Left lung (tissue), 10 donors: ENCODE data around the gene SLC35E1. TPM values are rescaled to one million over a fixed set of nuclear protein-coding genes. Genes with fewer than 3 reads are reported as not detected.
A peak's percentile ranks its signal among the peaks of the same experiment; 100 is the strongest.
"Not testable (repeated sequence)": the region's sequence is repeated elsewhere in the genome, so short reads cannot be mapped to it uniquely, and the experiment has no call there.

Experiments
- ATAC-seq: fragments of 200-7000 bp; cut with Tn5 transposase; one replicate; pipeline ENCODE4 v1.9.1; 2020; ENCODE audit warnings: moderate library complexity
- DNase-seq, 4 donors: peaks; one replicate each; pipeline ENCODE4 v3.0.0-alpha.2; 2013 to 2020
- H3K27ac ChIP-seq, 2 donors: fragments of 200-600 bp; sonication (generic) in 1 of 2; one replicate each; pipeline versions ENCODE4 v1.5.0 to v1.8.0; 2020 to 2021
- H3K27me3 ChIP-seq, 2 donors: fragments of 200-600 bp; sonication (generic) in 1 of 2; one replicate each; pipeline versions ENCODE4 v1.5.0 to v1.8.0; 2020 to 2021
- H3K36me3 ChIP-seq, 2 donors: fragments of 200-600 bp; sonication (generic) in 1 of 2; one replicate each; pipeline versions ENCODE4 v1.5.0 to v1.8.0; 2020 to 2021
- H3K4me1 ChIP-seq, 2 donors: fragments of 200-600 bp; one replicate each; pipeline ENCODE4 v1.8.0; 2021
- H3K4me3 ChIP-seq, 2 donors: fragments of 200-600 bp; sonication (generic) in 1 of 2; one replicate each; pipeline versions ENCODE4 v1.5.0 to v1.8.0; 2020 to 2021; ENCODE audit warnings: mild to moderate bottlenecking in 1 of 2
- H3K9me3 ChIP-seq, 2 donors: fragments of 200-600 bp; sonication (generic) in 1 of 2; one replicate each; pipeline versions ENCODE4 v1.5.0 to v1.8.0; 2020 to 2021
- intact Hi-C, 2 donors: fragments of 100-400 bp; cut with DNase I; formaldehyde crosslinking; loops; one replicate each; pipeline versions ENCODE4 v1.11.2 to v1.14.2; 2022
- polyA plus RNA-seq, 6 donors: library from polyadenylated mRNA; unstranded; fragments of 120-200 nt; gene quantifications; one replicate each; pipeline ENCODE4 v1.2.1, GENCODE V29; 2013; ENCODE audit not compliant: insufficient read length in 6 of 6
- total RNA-seq, 2 donors: library from RNA; stranded (reverse); fragmentation: NEBNext Ultra II Directional; extraction: Animal tissue kit (Norgen Biotek cat#: 25700); gene quantifications; one replicate each; pipeline ENCODE4 v1.2.1, GENCODE V29; 2021
- TF ChIP-seq, protein P1 (sequence below), 2 donors: fragments of 200-600 bp; sonication (generic) in 1 of 2; IDR thresholded peaks; one replicate each; pipeline versions ENCODE4 v1.5.0 to v1.8.0; 2021; ENCODE audit warnings: antibody characterized with exemption in 2 of 2
- donor health status: DM: no; HTN: yes; CAD: no.
- donor health status: DM: no; HTN: no; CAD: no.

Gene SLC35E1
- total and polyA plus RNA-seq, 8 donors: 46.5 to 56.7 (median 50.6) TPM

DNA sequence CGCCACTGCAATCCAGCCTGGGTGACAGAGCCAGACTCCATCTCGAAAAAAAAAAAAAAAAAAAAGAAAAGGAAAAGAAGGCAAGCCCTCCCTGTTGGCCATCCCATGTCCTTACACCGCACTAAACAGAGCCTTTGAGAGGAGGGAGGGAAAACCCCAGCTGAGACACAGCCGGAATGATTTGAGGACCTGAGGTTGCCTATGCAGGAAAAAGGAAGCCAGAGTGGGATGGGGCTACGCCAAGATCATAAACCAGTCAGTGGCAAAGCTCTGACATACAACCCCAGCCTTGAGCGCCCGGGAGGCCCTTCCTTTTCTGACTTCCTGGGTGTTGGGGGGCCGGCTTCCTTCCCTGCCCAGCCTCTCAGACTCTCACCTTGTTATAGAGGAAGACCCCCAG, 17.4 kb downstream of the SLC35E1 start:
- intact Hi-C loops: no loop called here
- DNase-seq: no peak
- H3K27me3 ChIP-seq: no peaks in the 10 kb centered on the region
- no peaks in the 10 kb centered on the region for H3K9me3 ChIP-seq
- H3K36me3 ChIP-seq: peaks cover 0 to 90% of the 10 kb centered on the region in 2 donors
- H3K4me1 ChIP-seq: no peaks in the 10 kb centered on the region
- TF ChIP-seq, protein P1, sequence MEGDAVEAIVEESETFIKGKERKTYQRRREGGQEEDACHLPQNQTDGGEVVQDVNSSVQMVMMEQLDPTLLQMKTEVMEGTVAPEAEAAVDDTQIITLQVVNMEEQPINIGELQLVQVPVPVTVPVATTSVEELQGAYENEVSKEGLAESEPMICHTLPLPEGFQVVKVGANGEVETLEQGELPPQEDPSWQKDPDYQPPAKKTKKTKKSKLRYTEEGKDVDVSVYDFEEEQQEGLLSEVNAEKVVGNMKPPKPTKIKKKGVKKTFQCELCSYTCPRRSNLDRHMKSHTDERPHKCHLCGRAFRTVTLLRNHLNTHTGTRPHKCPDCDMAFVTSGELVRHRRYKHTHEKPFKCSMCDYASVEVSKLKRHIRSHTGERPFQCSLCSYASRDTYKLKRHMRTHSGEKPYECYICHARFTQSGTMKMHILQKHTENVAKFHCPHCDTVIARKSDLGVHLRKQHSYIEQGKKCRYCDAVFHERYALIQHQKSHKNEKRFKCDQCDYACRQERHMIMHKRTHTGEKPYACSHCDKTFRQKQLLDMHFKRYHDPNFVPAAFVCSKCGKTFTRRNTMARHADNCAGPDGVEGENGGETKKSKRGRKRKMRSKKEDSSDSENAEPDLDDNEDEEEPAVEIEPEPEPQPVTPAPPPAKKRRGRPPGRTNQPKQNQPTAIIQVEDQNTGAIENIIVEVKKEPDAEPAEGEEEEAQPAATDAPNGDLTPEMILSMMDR (IDR thresholded peaks at IDR 0.05): no peak
- no peak overlapping the region for H3K27ac ChIP-seq
- H3K4me3 ChIP-seq: no peak overlapping the region
- ATAC-seq: no peak

DNA sequence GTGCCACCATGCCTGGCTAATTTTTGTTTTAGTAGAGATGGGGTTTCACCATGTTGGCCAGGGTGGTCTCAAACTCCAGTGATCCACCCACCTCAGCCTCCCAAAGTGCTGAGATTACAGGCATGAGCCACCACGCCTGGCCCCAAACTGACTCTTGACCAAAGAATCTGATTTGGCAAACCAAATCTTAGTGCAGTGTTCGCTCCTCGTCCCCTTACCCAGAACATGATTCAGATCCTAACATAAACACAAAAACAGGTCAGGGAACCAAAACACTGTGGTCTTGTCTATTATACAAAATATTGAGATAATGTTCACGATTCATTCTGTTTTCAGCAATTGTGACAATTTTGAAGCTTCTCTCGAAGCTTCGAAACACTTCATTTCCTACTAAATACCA, 20.3 kb downstream of the SLC35E1 start:
- H3K27me3 ChIP-seq, H3K27ac ChIP-seq, intact Hi-C loops, ATAC-seq, DNase-seq, H3K4me3 ChIP-seq, H3K9me3 ChIP-seq: not testable (repeated sequence)
- H3K4me1 ChIP-seq: peaks cover 0 to 13% of the 10 kb centered on the region in 2 donors
- H3K36me3 ChIP-seq: peaks cover 0 to 65% of the 10 kb centered on the region in 2 donors

GRCh38 chr19:16548956-16549355, 23.3 kb downstream of the SLC35E1 start:
- ATAC-seq (peak; percentile 39), DNase-seq (no peak)
- TF ChIP-seq, protein P1 (IDR thresholded peaks at IDR 0.05): no peak
- H3K27ac ChIP-seq: no peak overlapping the region
- H3K4me3 ChIP-seq: no peak overlapping the region
- intact Hi-C loops: no loop called here
- peaks cover 0 to 21% of the 10 kb centered on the region in 2 donors for H3K4me1 ChIP-seq
- peaks cover 0 to 35% of the 10 kb centered on the region in 2 donors for H3K36me3 ChIP-seq
- no peaks in the 10 kb centered on the region for H3K27me3 ChIP-seq
- no peaks in the 10 kb centered on the region for H3K9me3 ChIP-seq

GRCh38 chr19:16544473-16545231, 27.6 kb downstream of the SLC35E1 start:
- H3K4me1 ChIP-seq: peaks cover 13 to 53% of the 10 kb centered on the region in 2 donors
- intact Hi-C loops: no loop called here
- H3K9me3 ChIP-seq: no peaks in the 10 kb centered on the region
- DNase-seq: no peak
- no peak overlapping the region for H3K4me3 ChIP-seq
- H3K27ac ChIP-seq: no peak overlapping the region
- H3K36me3 ChIP-seq: peaks cover 0 to 11% of the 10 kb centered on the region in 2 donors
- TF ChIP-seq, protein P1 (IDR thresholded peaks at IDR 0.05): no peak
- ATAC-seq: no peak
- H3K27me3 ChIP-seq: no peaks in the 10 kb centered on the region

DNA sequence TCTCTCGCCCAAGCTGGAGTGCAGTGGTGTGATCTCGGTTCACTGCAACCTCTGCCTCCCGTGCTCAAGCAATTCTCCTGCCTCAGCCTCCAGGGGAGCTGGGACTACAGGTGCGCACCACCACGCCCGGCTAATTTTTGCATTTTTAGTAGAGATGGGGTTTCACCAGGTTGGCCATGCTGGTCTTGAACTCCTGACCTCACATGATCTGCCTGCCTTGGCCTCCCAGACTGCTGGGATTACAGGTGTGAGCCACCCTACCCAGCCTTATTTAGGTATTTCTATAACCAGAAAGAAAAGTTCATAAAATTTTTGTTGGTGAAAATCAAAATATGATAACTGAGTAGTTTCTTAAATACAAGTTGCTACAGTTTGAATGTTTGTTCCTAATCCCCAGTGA, 28.5 kb downstream of the SLC35E1 start:
- DNase-seq, intact Hi-C loops, H3K9me3 ChIP-seq, H3K27me3 ChIP-seq, ATAC-seq, H3K27ac ChIP-seq: not testable (repeated sequence)
- Histone ChIP-seq H3K36me3 (peaks cover 0 to 16% of the 10 kb centered on the region in 2 donors), H3K4me3 (peak overlapping the region in 1 of 2 donors; percentile 93), H3K4me1 (peaks cover 13 to 57% of the 10 kb centered on the region in 2 donors)

DNA sequence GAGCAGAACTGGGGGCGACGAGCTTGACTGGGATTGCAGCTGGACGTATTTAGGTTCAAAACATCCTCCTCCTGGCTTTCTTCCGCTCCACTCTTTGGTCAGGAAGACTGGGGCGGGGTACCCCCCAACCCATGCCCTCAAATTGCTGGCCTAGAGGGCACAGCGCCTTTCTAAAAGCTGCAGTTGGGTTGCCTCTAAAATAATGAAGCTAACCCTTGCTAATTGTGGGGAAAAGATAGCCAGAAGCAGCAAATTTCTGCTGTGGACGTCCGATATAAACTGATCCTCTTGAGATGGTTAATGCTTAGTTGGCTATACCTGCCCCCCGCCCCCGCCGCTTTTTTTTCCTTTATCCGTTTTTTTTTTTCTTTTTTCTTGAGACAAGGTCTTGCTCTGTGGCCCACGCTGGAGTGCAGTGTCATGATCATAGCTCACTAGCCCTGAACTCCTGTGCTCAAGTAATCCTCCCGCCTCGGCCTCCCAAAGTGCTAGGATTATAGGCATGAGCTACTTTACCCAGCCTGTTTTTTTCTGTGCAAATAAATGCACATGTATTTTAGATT, 29.2 kb downstream of the SLC35E1 start:
- intact Hi-C loops: no loop called here
- no peak for ATAC-seq
- H3K4me1 ChIP-seq: peaks cover 13 to 55% of the 10 kb centered on the region in 2 donors
- TF ChIP-seq, protein P1 (IDR thresholded peaks at IDR 0.05): no peak
- H3K4me3 ChIP-seq: peak overlapping the region; percentile 93 to 97
- H3K9me3 ChIP-seq: no peaks in the 10 kb centered on the region
- peak overlapping the region; percentile 73 to 92 for H3K27ac ChIP-seq
- DNase-seq: no peak
- no peaks in the 10 kb centered on the region for H3K27me3 ChIP-seq
- peaks cover 0 to 24% of the 10 kb centered on the region in 2 donors for H3K36me3 ChIP-seq
